ENCODE results near the gene CBFB.

DNA sequence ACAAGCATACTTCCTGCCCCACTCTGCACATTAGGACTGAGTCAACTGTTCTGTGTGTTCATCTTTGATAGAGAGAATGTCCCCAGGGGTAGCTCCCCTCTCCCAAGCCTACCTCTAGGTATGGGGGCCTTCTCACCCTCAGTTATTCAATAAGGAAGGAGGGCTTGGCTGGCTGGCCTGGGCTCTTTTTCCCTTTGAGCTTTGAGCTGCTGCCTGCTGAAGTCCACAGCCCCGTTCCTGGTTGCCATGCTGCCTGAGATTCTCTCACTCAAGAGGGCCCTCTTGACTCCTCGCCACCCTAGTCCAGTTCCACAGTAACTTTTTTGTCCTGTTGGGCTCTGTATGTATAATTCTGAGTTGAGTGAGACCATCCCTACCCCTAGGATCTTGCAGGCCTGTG lies 116.8 kb downstream of the CBFB start:
- TF ChIP-seq TAF1 (IDR thresholded peaks at IDR 0.05; ENCODE audit: low read depth) = no peak
- TF ChIP-seq CEBPB (IDR thresholded peaks at IDR 0.05) = no peak
- TF ChIP-seq CREB1 (IDR thresholded peaks at IDR 0.05; ENCODE audit: low read depth) = no peak
- no peak for TF ChIP-seq REST (IDR thresholded peaks at IDR 0.05; ENCODE audit: low read depth)
- TF ChIP-seq TEAD4 (IDR thresholded peaks at IDR 0.05) = no peak
- no peak for TF ChIP-seq ZBTB7A (IDR thresholded peaks at IDR 0.05; ENCODE audit: low read depth)

Data from Ishikawa (cell line).